ENCODE data around the gene SDK2. TPM values are rescaled to one million over a fixed set of nuclear protein-coding genes. Genes with fewer than 3 reads are reported as not detected.

SDK2 gene
- total and polyA plus RNA-seq, 2 of the 4 experiments (the other 2 are of a cell fraction), result under 0.01 to 0.03 TPM

GRCh38 chr17:73653810-73654209 lies 9.6 kb upstream of the SDK2 start:
- H4K91ac ChIP-seq (ENCODE audit: insufficient read depth, low read depth, low read length), result no peak overlapping the region
- no peak for DNase-seq
- no peak overlapping the region for H2AFZ ChIP-seq (replicated peaks; ENCODE audit: low read length, poor library complexity)
- no peaks in the 10 kb centered on the region for H3K9me1 ChIP-seq (ENCODE audit: insufficient read depth, low read length)
- no peaks in the 10 kb centered on the region for H3K36me3 ChIP-seq (ENCODE audit: control insufficient read depth, insufficient read depth, low read length)
- BruUV-seq (replicated peaks), result no TSS peak
- no peak overlapping the region for H3K27ac ChIP-seq (ENCODE audit: insufficient read depth, low read length)
- TF ChIP-seq NFE2L2 (IDR thresholded peaks at IDR 0.05; ENCODE audit: low read depth, low read length), result no peak
- TF ChIP-seq ELK1 (IDR thresholded peaks at IDR 0.05; ENCODE audit: borderline replicate concordance, low read depth, low read length), result no peak
- no peak for TF ChIP-seq FOS (IDR thresholded peaks at IDR 0.05; ENCODE audit: low read depth, low read length)
- no peak for TF ChIP-seq POLR2A (IDR thresholded peaks at IDR 0.05; ENCODE audit: low read depth, low read length)
- TF ChIP-seq RAD21 (IDR thresholded peaks at IDR 0.05; ENCODE audit: low read length), result no peak
- no peak for TF ChIP-seq BHLHE40 (IDR thresholded peaks at IDR 0.05; ENCODE audit: low read depth, low read length)
- TF ChIP-seq RCOR1 (IDR thresholded peaks at IDR 0.05; ENCODE audit: insufficient replicate concordance, low read length), result no peak
- TF ChIP-seq MXI1 (IDR thresholded peaks at IDR 0.05; ENCODE audit: borderline replicate concordance, low read depth, low read length), result no peak
- no peak for TF ChIP-seq SMC3 (IDR thresholded peaks at IDR 0.05; ENCODE audit: low read depth, low read length)
- no peak for TF ChIP-seq CEBPB (IDR thresholded peaks at IDR 0.05; ENCODE audit: low read depth, low read length)
- TF ChIP-seq CTCF (conservative IDR thresholded peaks at IDR 0.05; ENCODE audit: low read depth, low read length), result no peak
- no peak for TF ChIP-seq MAFK (IDR thresholded peaks at IDR 0.05; ENCODE audit: low read depth, low read length)
- no peak for TF ChIP-seq RFX5 (IDR thresholded peaks at IDR 0.05; ENCODE audit: low read depth, low read length)
- TF ChIP-seq CHD1 (IDR thresholded peaks at IDR 0.05; ENCODE audit: low read depth, low read length), result no peak
- TF ChIP-seq USF2 (IDR thresholded peaks at IDR 0.05; ENCODE audit: low read depth, low read length), result no peak
- no peak overlapping the region for H3K56ac ChIP-seq (ENCODE audit: extremely low read depth, insufficient read depth, low read length)
- H2BK120ac ChIP-seq (ENCODE audit: low read depth, low read length), result no peak overlapping the region
- H4K8ac ChIP-seq (ENCODE audit: low read depth in 2 of 2, low read length in 2 of 2), result no peak overlapping the region
- ChIA-PET CTCF (no interaction called here), POLR2A (ENCODE audit: unreplicated experiment) (no interaction called here)
- no peak overlapping the region for H3K23ac ChIP-seq (ENCODE audit: low read depth, low read length)
- no peak overlapping the region for H3K4me2 ChIP-seq (ENCODE audit: low read depth, low read length)
- H2AK9ac ChIP-seq (replicated peaks; ENCODE audit: low read depth, low read length, poor library complexity), result no peak overlapping the region
- no peak for ATAC-seq (ENCODE audit: low read depth)
- H3K27me3 ChIP-seq (ENCODE audit: control insufficient read depth, insufficient read depth, low read length), result no peaks in the 10 kb centered on the region
- no peak overlapping the region for H3K14ac ChIP-seq (replicated peaks; ENCODE audit: low read depth, low read length)
- intact Hi-C loops (cut with micrococcal nuclease), result no loop called here
- in situ Hi-C loops (cut with MboI; ENCODE audit: low sequenced_read_pairs), result no loop called here
- peaks cover 7% of the 10 kb centered on the region for H3K9me3 ChIP-seq (ENCODE audit: control insufficient read depth, insufficient read depth, low read length)
- no peaks in the 10 kb centered on the region for H3K4me1 ChIP-seq (ENCODE audit: control insufficient read depth, insufficient read depth, low read length)
- no CpG with 5 or more reads among the region's 1 CpG for WGBS, 2 experiments (ENCODE audit: extremely low coverage in 2 of 2, insufficient read length in 1 of 2)
- H3K9ac ChIP-seq (ENCODE audit: low read depth, low read length), result no peak overlapping the region
- H4K20me1 ChIP-seq (ENCODE audit: insufficient read depth, low read length), result no peaks in the 10 kb centered on the region
- H3K79me1 ChIP-seq (ENCODE audit: low read depth in 1 of 2, low read length in 2 of 2), result no peaks in the 10 kb centered on the region
- no peak overlapping the region for H2AK5ac ChIP-seq (ENCODE audit: low read depth, low read length)
- no peak overlapping the region for H2BK20ac ChIP-seq (ENCODE audit: low read depth, low read length)
- no peak overlapping the region for H3K4ac ChIP-seq (ENCODE audit: low read depth, low read length)
- no peak overlapping the region for H2BK5ac ChIP-seq (ENCODE audit: low read depth, low read length, poor library complexity, severe bottlenecking)
- no peak overlapping the region for H2BK15ac ChIP-seq (ENCODE audit: low read depth, low read length)
- no peak overlapping the region for H4K5ac ChIP-seq (ENCODE audit: low read depth, low read length)
- H3K4me3 ChIP-seq (ENCODE audit: insufficient read depth, low read depth, low read length), result no peak overlapping the region
- no peak overlapping the region for H3K18ac ChIP-seq (ENCODE audit: low read depth, low read length)
- dilution Hi-C loops (cut with HindIII; ENCODE audit: low sequenced_read_pairs, unreplicated experiment), result no loop called here
